HAP-1 (cell line): ENCODE data around the gene ANP32E.
A peak's percentile ranks its signal among the peaks of the same experiment; 100 is the strongest.
"Not testable (repeated sequence)": the region's sequence is repeated elsewhere in the genome, so short reads cannot be mapped to it uniquely, and the experiment has no call there.

Source experiments
- DNase-seq, 2 experiments: peaks; one replicate each; pipeline ENCODE4 v3.0.0-alpha.2; 2016 to 2020; ENCODE audit warnings: low spot score in 2 of 2
- H3K27me3 ChIP-seq: fragments of 250-450 bp; sonication (Bioruptor Pico); 2 replicates; pipeline ENCODE4 v1.5.1; 2020; ENCODE audit warnings: low read depth, mild to moderate bottlenecking, moderate library complexity
- H3K36me3 ChIP-seq: fragments of 250-450 bp; sonication (Bioruptor Pico); replicated peaks from 2 replicates; pipeline ENCODE4 v1.5.1; 2020; ENCODE audit warnings: mild to moderate bottlenecking
- H3K4me1 ChIP-seq: fragments of 250-450 bp; sonication (Bioruptor Pico); 2 replicates; pipeline ENCODE4 v1.5.1; 2020; ENCODE audit warnings: mild to moderate bottlenecking
- H3K4me3 ChIP-seq: fragments of 250-450 bp; sonication (Bioruptor Pico); 2 replicates; pipeline ENCODE4 v1.5.1; 2020; ENCODE audit warnings: mild to moderate bottlenecking, moderate library complexity
- H3K9me3 ChIP-seq: fragments of 250-450 bp; sonication (Bioruptor Pico); 2 replicates; pipeline ENCODE4 v1.5.1; 2020; ENCODE audit warnings: mild to moderate bottlenecking, moderate library complexity
- in situ Hi-C: fragments of 300-500 bp; cut with MboI; formaldehyde crosslinking; loops from 3 replicates; pipeline ENCODE4 v1.14.3; 2020; ENCODE audit warnings: low sequenced_read_pairs, inconsistent platforms, mixed read lengths

ANP32E gene

DNA sequence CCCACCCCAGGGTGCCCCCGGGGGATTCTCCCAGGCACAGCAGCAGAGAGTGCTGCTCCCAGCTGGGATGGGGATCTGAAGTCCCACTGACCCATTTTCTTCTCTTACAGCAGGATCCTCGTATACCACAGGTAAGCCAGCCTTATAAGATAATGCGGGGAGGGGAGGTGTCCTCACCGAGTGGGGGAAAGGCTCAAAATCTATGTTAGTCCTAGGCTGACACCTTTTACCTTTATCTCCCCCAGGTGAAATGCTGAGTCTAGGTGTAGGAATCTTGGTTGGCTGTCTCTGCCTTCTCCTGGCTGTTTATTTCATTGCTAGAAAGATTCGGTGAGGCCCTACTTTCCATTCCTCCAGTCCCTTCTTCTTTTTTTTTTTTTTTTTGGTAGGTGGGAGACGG, 27.6 kb upstream of the ANP32E start:
- peaks cover 11% of the 10 kb centered on the region for H3K4me1 ChIP-seq
- in situ Hi-C loops = no loop called here
- H3K4me3 ChIP-seq = no peak overlapping the region
- peaks cover 26% of the 10 kb centered on the region for H3K36me3 ChIP-seq
- no peaks in the 10 kb centered on the region for H3K9me3 ChIP-seq
- no peaks in the 10 kb centered on the region for H3K27me3 ChIP-seq
- DNase-seq = no peak

GRCh38 chr1:150262388-150263320, 26.7 kb upstream of the ANP32E start:
- H3K36me3 ChIP-seq = peaks cover 26% of the 10 kb centered on the region

GRCh38 chr1:150261367-150261766, 25.5 kb upstream of the ANP32E start:
- no peaks in the 10 kb centered on the region for H3K9me3 ChIP-seq
- H3K27me3 ChIP-seq = no peaks in the 10 kb centered on the region
- DNase-seq = no peak
- in situ Hi-C loops = no loop called here
- peaks cover 27% of the 10 kb centered on the region for H3K4me1 ChIP-seq
- H3K36me3 ChIP-seq = peaks cover 16% of the 10 kb centered on the region
- no peak overlapping the region for H3K4me3 ChIP-seq

More at GRCh38 chr1:150262388-150263320, 26.7 kb upstream of the ANP32E start:
- Histone ChIP-seq H3K4me3 (no peak overlapping the region), H3K9me3 (no peaks in the 10 kb centered on the region), H3K4me1 (peaks cover 15% of the 10 kb centered on the region), H3K27me3 (no peaks in the 10 kb centered on the region)
- no peak for DNase-seq
- in situ Hi-C loops = no loop called here

DNA sequence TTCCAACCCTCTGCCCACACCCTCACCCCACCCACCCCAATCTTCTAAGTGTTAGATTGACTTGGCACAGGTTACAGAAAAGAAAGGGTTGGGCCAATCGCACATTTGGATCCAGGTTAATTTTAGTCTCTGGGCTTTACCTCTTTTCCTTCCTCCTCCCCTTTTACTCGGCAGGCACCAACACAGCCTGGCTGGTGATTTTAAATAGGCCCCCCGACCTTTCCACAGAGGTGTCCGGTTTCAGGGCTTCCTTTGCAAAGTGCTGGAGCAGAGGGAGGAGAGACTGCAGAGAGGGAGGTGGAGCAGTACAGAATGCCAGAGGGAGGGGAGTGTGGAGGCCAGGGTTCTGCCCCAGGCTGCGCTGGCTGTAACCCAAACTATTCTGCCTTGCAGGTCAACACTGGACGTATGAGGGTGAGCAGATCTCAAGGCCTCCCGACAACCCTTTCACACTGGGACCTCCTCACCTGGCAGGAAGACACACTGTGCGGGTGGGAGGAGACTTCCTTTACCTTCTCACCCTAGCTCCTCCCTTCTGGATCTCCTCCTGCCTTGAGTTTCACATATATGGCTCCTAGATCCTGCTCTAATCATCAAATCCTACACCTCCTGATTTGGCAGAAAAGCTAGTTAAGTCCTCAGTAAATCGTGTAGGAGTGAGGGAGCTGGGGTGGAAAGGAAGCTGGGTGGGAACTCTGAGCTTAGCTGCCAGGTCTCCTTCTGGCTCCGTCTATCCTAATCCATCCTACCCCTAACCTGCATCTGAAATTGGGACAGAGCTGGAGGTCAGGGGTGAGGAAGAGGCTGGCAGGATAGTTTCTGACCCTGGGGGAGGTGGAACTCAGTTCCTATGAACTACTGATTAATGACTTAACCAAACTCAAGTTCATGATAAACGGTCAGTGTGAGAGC, 24.1 kb upstream of the ANP32E start:
- H3K9me3 ChIP-seq = no peaks in the 10 kb centered on the region
- no peak overlapping the region for H3K4me3 ChIP-seq
- H3K36me3 ChIP-seq = peaks cover 7% of the 10 kb centered on the region; the same call in 1 of the 2 replicates
- in situ Hi-C loops = no loop called here
- peaks cover 31% of the 10 kb centered on the region for H3K4me1 ChIP-seq
- no peaks in the 10 kb centered on the region for H3K27me3 ChIP-seq
- DNase-seq = peak; percentile 80 to 81

GRCh38 chr1:150259217-150259616, 23.3 kb upstream of the ANP32E start:
- in situ Hi-C loops = no loop called here
- DNase-seq = no peak

GRCh38 chr1:150257624-150258585, 22.0 kb upstream of the ANP32E start, which contains the start of gene CA14:
Gene CA14, plus strand, starts transcription at chr1:150257774. Its CDS starts 355 bp downstream, at chr1:150258129.
- no peak for DNase-seq
- in situ Hi-C loops = no loop called here
- no peak within 1 kb of the TSS for H3K4me3 ChIP-seq

More at GRCh38 chr1:150259217-150259616, 23.3 kb upstream of the ANP32E start:
- no peaks in the 10 kb centered on the region for H3K9me3 ChIP-seq
- H3K4me3 ChIP-seq = no peak overlapping the region
- H3K4me1 ChIP-seq = peaks cover 31% of the 10 kb centered on the region
- H3K36me3 ChIP-seq = no peaks in the 10 kb centered on the region
- H3K27me3 ChIP-seq = no peaks in the 10 kb centered on the region

DNA sequence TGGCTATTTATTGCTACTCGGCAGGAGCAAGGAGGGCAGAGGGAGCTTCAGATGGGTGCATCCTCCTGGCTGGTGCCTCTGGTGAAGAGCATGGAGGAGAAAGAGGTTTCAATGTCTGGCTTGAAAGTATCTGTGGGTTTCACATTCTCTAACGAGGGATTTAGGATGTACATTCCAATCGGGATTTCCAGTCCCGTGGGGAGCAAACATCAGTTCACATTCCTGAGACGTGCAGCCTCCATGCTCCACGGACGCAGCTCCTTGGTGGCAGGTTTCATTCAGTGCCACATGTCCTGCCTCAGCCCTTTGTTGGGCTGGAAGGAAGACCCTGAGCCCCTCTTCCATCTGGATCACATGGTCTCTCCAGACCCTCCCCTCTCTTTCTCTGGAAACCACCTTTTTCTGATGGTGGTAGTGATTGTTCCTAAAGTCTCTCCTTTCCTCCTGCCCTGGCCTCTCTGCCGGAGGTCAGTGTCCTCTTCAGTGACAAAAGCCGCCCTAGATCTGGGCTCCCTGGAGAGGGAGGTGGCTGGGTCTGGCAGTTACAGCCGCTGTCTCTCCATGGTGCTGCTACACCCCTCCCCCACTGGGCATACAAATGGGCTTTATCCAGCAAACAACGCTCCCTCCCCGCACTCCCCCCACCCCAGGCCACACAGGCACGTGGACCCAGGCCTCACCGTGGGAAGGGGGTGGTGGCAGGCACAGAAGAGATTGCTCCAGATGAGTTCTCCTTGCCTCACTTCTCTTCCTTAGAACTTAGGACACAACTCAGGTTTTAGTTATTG, 20.8 kb upstream of the ANP32E start:
- no peaks in the 10 kb centered on the region for H3K36me3 ChIP-seq
- peaks cover 31% of the 10 kb centered on the region for H3K4me1 ChIP-seq
- no peaks in the 10 kb centered on the region for H3K27me3 ChIP-seq
- no peak overlapping the region for H3K4me3 ChIP-seq
- in situ Hi-C loops = no loop called here
- peak; percentile 41 to 58 for DNase-seq
- H3K9me3 ChIP-seq = no peaks in the 10 kb centered on the region

More at GRCh38 chr1:150257624-150258585, 22.0 kb upstream of the ANP32E start, which contains the start of gene CA14:
- Histone ChIP-seq H3K9me3 (no peaks in the 10 kb centered on the region), H3K27me3 (no peaks in the 10 kb centered on the region), H3K4me1 (peaks cover 31% of the 10 kb centered on the region), H3K36me3 (no peaks in the 10 kb centered on the region)

DNA sequence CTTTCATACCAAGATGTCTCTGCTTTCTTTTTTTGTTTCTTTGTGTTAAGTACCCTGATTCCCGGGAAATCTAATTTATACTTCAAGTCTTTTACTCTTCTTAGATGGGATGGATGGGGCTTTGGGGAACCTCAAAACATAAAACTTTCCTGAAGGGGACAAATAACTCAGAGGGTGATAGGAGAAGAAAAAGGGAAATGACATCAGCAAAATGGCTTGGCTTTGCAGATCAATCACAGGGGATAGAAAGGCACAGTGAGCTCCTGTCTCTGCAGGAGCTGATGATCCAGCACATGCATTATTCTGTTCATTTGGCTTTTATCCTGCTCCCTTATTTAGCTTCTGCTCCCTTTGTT, 20.3 kb upstream of the ANP32E start:
- in situ Hi-C loops = no loop called here
- no peak overlapping the region for H3K4me3 ChIP-seq
- DNase-seq = no peak
- no peaks in the 10 kb centered on the region for H3K9me3 ChIP-seq
- H3K36me3 ChIP-seq = no peaks in the 10 kb centered on the region
- H3K27me3 ChIP-seq = no peaks in the 10 kb centered on the region; the same call in 1 of the 2 replicates
- H3K4me1 ChIP-seq = peaks cover 31% of the 10 kb centered on the region

DNA sequence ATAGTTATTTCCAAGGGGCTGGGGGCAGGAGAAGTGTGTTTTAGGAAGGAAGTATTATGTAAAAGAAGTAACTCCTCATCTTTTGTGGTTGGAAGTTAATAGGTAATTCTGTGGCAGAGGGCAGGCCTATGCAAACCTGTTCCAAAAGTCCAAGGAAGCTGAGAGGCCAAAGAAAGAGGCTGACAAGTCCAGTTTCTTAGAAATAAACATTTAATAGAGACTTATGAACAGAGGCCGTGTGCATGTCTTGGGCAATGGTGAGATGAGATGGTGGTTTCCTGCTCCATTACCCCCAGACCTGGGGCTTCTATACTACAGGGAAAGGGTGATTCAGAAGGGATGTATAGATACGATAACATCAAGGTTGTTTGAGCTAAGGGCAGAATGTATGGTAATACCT, 14.0 kb upstream of the ANP32E start:
- Histone ChIP-seq H3K9me3 (no peaks in the 10 kb centered on the region), H3K4me1 (no peaks in the 10 kb centered on the region), H3K4me3 (no peak overlapping the region), H3K27me3 (no peaks in the 10 kb centered on the region; the same call in 1 of the 2 replicates), H3K36me3 (no peaks in the 10 kb centered on the region)
- in situ Hi-C loops = no loop called here
- no peak for DNase-seq

- H3K4me3 ChIP-seq = no peak overlapping the region
- in situ Hi-C loops = no loop called here
- H3K27me3 ChIP-seq = no peaks in the 10 kb centered on the region
- no peaks in the 10 kb centered on the region for H3K4me1 ChIP-seq
- DNase-seq = peak in 1 of 2 experiments; percentile 4
- H3K36me3 ChIP-seq = no peaks in the 10 kb centered on the region
- no peaks in the 10 kb centered on the region for H3K9me3 ChIP-seq
These were observed 7.1 kb upstream of the ANP32E start for GRCh38 chr1:150243003-150243402.

DNA sequence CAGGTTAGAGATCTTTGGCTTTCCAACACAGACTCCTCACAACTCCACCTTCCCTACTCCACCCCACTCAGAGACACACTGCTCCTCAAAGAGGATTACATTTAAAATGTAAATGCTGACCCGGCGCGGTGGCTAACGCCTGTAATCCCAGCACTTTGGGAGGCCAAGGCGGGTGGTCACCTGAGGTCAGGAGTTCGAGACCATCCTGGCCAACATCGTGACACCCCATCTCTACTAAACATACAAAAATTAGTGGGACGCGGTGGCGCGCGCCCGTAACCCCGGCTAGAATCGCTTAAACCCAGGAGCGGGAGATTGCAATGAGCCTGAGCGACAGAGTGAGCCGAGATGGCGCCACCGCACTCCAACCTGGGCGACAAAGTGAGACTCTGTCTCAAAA, 1.8 kb upstream of the ANP32E start:
- DNase-seq = no peak
- in situ Hi-C loops = no loop called here
- H3K9me3 ChIP-seq = no peaks in the 10 kb centered on the region

DNA sequence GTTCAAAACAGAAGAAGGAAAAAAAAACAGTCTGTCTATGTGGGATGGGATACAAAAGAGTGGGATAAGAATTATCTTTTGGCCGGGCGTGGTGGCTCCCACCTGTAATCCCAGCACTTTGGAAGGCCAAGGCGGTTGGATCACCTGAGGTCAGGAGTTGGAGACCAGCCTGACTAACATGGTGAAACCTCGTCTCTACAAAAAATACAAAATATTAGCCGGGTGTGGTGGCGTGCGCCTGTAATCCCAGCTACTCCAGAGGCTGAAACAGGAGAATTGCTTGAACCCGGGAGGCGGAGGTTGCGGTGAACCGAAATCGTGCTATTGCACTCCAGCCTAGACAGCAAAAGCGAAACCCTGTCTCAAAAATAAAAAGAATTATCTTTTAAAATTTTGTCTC, 1.3 kb upstream of the ANP32E start:
- DNase-seq = peak in 1 of 2 experiments; percentile 1
- H3K9me3 ChIP-seq, H3K36me3 ChIP-seq, in situ Hi-C loops, H3K27me3 ChIP-seq: not testable (repeated sequence)
- Histone ChIP-seq H3K4me1 (peaks cover 20% of the 10 kb centered on the region), H3K4me3 (peak overlapping the region; percentile 71; the same call in 1 of the 2 replicates)

More for the DNA sequence above, 1.8 kb upstream of the ANP32E start:
- Histone ChIP-seq H3K36me3 (no peaks in the 10 kb centered on the region; the same call in 1 of the 2 replicates), H3K27me3 (no peaks in the 10 kb centered on the region), H3K4me3 (no peak overlapping the region), H3K4me1 (peaks cover 20% of the 10 kb centered on the region)
